GM18519 (cell line): ENCODE data around the gene ROBO1.

Experiments used
- ATAC-seq: cut with Tn5 transposase; IDR thresholded peaks from one replicate; pipeline ENCODE4 v1.9.1; 2021; ENCODE audit warnings: mild to moderate bottlenecking, moderate library complexity; ENCODE audit not compliant: unreplicated experiment, low FRiP score

The ROBO1 gene

DNA sequence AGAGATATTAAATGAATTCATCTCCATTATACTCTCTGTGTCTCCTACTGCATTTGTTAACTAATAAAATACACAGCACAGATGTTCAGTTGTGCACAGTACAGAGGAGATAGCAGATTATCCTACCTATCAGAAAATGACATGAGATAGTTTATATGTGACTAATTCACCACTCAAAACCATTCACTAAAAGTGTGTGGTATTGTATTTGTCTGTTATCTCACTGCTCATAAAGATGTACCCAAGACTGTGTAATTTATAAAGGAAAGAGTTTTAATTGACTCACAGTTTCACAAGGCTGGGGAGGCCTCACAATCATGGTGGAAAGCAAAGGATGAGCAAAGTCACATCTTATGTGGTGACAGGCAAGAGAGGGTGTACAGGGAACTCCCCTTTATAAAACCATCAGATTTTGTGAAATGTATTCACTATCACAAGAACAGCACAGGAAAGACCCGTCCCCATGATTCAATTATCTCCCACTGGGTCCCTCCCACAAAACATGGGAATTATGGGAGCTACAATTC lies 936.3 kb downstream of the ROBO1 start:
- ATAC-seq = no peak

DNA sequence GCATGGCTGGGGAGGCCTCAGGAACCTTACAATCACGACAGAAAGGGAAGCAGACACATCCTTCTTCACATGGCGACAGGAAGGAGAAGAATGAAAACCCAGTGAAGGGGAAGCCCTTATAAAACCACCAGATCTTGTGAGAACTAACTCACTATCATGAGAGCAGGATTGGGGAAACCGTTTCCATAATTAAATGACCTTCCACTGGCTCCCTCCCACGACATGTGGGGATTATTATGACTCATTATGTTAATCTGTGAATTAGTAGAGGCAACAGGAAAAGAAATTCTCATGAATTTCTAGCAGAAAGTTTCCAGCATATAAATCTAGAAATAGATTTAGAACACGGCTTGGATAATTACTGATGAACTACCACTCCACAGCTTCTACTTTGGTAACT lies 937.3 kb downstream of the ROBO1 start:
- ATAC-seq = no peak

- ATAC-seq = no peak
Observed at GRCh38 chr3:78827618-78828017, 940.2 kb downstream of the ROBO1 start.

GRCh38 chr3:78825858-78826215 lies 942.0 kb downstream of the ROBO1 start:
- no peak for ATAC-seq

DNA sequence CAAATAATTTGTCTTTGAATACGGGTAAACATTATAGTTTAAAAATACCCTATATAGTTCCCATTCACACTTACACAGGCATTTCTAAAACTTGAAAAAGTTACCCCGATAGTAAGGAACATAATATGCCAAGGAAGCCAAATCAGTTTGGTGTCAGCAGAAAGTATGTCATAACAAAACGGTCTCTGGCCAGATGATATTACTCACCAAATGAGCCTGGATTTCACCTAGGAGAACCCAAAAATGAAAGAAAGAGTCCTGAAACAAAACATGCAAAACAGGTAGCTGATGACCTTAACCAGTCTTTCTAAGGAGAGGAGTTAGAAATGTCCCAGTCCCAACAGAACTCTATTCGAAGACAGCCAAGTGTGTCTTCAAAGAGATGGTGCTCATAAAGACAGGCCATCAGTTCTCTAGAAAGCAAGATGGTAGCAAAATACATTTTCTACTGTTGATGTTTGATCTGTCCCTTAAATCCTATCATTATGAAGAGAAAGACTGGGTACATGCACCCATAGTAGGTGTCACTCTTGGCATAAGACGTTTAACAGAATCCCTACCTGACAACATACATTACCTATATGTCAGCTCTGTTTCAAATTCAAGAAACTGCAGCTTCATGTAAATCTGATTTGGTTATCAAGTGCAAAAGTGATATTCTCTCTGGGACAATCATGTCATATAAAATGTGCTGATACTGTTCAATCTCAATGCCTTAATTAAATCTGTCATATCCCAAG lies 942.5 kb downstream of the ROBO1 start:
- no peak for ATAC-seq

- ATAC-seq = no peak
Observed at GRCh38 chr3:78823859-78824258, 943.9 kb downstream of the ROBO1 start.

DNA sequence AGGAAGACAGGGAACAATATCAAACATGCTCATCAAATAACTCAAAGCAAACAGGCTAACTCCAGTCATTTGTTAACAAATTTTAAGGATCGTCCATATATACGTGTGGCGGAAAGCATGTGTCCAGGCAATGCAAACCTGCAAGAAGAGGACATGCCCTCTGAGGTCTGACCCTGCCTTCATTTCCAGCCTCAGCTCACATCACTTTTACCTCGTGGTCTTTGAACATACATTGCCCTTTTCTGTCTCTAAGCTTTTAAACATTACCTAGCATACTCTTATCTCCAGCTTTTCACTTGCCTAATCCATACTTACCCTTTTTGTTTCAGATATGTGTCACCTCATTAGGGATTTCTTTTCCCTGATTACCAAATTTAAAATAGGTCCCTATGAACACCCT lies 944.4 kb downstream of the ROBO1 start:
- no peak for ATAC-seq

GRCh38 chr3:78822726-78823125 lies 945.1 kb downstream of the ROBO1 start:
- no peak for ATAC-seq

DNA sequence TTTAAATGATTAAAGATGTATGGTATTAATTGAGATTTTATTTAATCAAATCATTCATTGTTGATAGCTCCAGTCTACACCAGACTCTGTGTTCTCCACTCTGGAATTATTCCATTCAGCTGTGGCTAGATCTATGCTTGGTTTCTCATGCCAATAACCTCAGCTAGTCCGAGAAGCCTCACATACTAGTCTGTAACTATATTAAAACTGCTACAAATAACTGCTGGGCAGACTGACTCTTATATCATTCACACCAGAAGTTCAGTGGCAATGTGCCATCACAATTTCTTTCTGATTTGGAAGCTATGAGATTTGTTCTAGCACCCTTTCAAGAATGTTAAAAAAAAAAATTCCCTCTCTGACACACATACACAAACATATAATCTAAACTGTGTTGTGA lies 947.3 kb downstream of the ROBO1 start:
- ATAC-seq = no peak

- no peak for ATAC-seq
Observed at GRCh38 chr3:78818161-78818985, 949.4 kb downstream of the ROBO1 start.

- no peak for ATAC-seq
Observed at GRCh38 chr3:78814893-78815562, 952.8 kb downstream of the ROBO1 start.

- no peak for ATAC-seq
Observed at GRCh38 chr3:78812166-78812565, 955.6 kb downstream of the ROBO1 start.

GRCh38 chr3:78809966-78810365 lies 957.8 kb downstream of the ROBO1 start:
- ATAC-seq = no peak

- ATAC-seq = no peak
Observed at GRCh38 chr3:78804251-78805037, 963.4 kb downstream of the ROBO1 start.

- ATAC-seq = no peak
Observed at GRCh38 chr3:78802562-78802930, 965.3 kb downstream of the ROBO1 start.

DNA sequence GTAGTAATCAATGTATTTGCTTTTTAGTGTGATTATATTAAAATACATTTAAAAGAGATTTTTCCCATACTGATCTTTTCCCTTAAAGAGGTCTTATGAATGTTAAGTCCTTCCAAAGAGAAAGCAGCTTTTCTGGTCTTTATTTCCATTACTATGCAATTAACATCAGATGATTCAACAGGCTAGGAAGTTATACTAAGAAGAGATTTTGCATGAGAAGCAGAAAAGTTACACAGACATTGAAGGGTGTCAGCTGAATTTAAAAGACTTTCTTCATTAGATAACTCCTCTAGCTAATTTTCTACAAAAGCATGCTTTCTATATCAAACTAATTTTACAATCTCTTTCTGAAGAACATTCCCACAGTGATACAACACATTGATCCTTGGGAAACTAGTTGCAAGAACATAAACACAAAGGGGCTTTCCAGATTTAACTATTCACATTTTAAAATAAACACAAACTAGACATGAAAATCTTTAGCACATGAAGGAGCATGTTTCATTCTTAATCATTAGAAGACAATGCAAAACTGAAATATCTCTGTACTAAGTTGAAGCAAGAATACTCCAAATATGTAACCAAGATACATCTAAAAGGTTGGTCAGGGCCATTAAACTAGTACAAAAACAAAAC lies 965.8 kb downstream of the ROBO1 start:
- ATAC-seq = no peak

GRCh38 chr3:78799681-78800080 lies 968.1 kb downstream of the ROBO1 start:
- ATAC-seq = no peak

GRCh38 chr3:78798266-78798832 lies 969.4 kb downstream of the ROBO1 start:
- no peak for ATAC-seq

GRCh38 chr3:78794431-78794830 lies 973.4 kb downstream of the ROBO1 start:
- no peak for ATAC-seq

- ATAC-seq = no peak
Observed at GRCh38 chr3:78792733-78793132, 975.1 kb downstream of the ROBO1 start.
